GM18511 (cell line): Measurements from ENCODE around the gene PDE4D.
"Not testable (repeated sequence)": the region's sequence is repeated elsewhere in the genome, so short reads cannot be mapped to it uniquely, and the experiment has no call there.

Source experiments
- ATAC-seq: cut with Tn5 transposase; IDR thresholded peaks from one replicate; pipeline ENCODE4 v1.9.1; 2021; ENCODE audit warnings: mild to moderate bottlenecking, moderate library complexity; ENCODE audit not compliant: unreplicated experiment

The PDE4D gene

GRCh38 chr5:59618644-59619043 is 274.9 kb downstream of the PDE4D start:
- ATAC-seq = no peak

- no peak for ATAC-seq
Measured at GRCh38 chr5:59617186-59617771, 276.2 kb downstream of the PDE4D start.

- no peak for ATAC-seq
Measured at GRCh38 chr5:59616413-59616812, 277.1 kb downstream of the PDE4D start.

GRCh38 chr5:59615272-59615671 is 278.3 kb downstream of the PDE4D start:
- ATAC-seq = no peak

GRCh38 chr5:59609501-59610265 is 283.8 kb downstream of the PDE4D start:
- ATAC-seq = peak; percentile 55

GRCh38 chr5:59608745-59609144 is 284.8 kb downstream of the PDE4D start:
- peak; percentile 70 for ATAC-seq

GRCh38 chr5:59607138-59607765 is 286.3 kb downstream of the PDE4D start:
- ATAC-seq = no peak

- ATAC-seq = no peak
Measured at GRCh38 chr5:59605915-59606314, 287.6 kb downstream of the PDE4D start.

- no peak for ATAC-seq
Measured at GRCh38 chr5:59604111-59604510, 289.4 kb downstream of the PDE4D start.

GRCh38 chr5:59600998-59601397 is 292.5 kb downstream of the PDE4D start:
- ATAC-seq = no peak

- ATAC-seq = no peak
Measured at GRCh38 chr5:59600153-59600552, 293.4 kb downstream of the PDE4D start.

GRCh38 chr5:59599729-59600128 is 293.8 kb downstream of the PDE4D start:
- ATAC-seq = no peak

GRCh38 chr5:59598547-59598874 is 295.0 kb downstream of the PDE4D start:
- peak; percentile 62 for ATAC-seq

GRCh38 chr5:59597690-59598546 is 295.6 kb downstream of the PDE4D start:
- peak; percentile 17 for ATAC-seq

GRCh38 chr5:59596586-59597350 is 296.8 kb downstream of the PDE4D start:
- ATAC-seq = no peak

- not testable (repeated sequence) for ATAC-seq
Measured at GRCh38 chr5:59594118-59594517, 299.4 kb downstream of the PDE4D start.

- no peak for ATAC-seq
Measured at GRCh38 chr5:59593439-59594007, 300.0 kb downstream of the PDE4D start.

GRCh38 chr5:59592101-59592500 is 301.4 kb downstream of the PDE4D start:
- peak; percentile 59 for ATAC-seq

- ATAC-seq = peak; percentile 87
Measured at GRCh38 chr5:59591162-59591561, 302.4 kb downstream of the PDE4D start.

- no peak for ATAC-seq
Measured at GRCh38 chr5:59588922-59589321, 304.6 kb downstream of the PDE4D start.
